HepG2 (cell line): ENCODE measurements around the gene ANXA3. TPM values are rescaled to one million over a fixed set of nuclear protein-coding genes. Genes with fewer than 3 reads are reported as not detected.

Experiments
- ATAC-seq: fragments of 200-7000 bp; cut with Tn5 transposase; 3 replicates; pipeline ENCODE4 v1.9.1; 2020; ENCODE audit warnings: mild to moderate bottlenecking, moderate library complexity
- BruUV-seq: library from RNA; stranded (reverse); fragments of 400-500 nt; replicated peaks from 2 replicates; lab custom pipeline; 2021; lab: Mats Ljungman, UMichigan
- CTCF ChIA-PET: fragments of 300-600 bp; formaldehyde crosslinking; extraction: SDS; loops from one replicate; lab custom pipeline; 2021; ENCODE audit warnings: low total read pairs, inconsistent platforms, low intra/inter-chr PET ratio; lab: Yijun Ruan, JAX
- POLR2A ChIA-PET: fragments of 350-600 bp; sonication (Branson Sonifier 250); formaldehyde crosslinking; loops from one replicate; lab custom pipeline; 2020; ENCODE audit warnings: antibody characterized with exemption, inconsistent platforms; lab: Yijun Ruan, JAX
- DNase-seq: peaks from one replicate; pipeline ENCODE4 v3.0.0-alpha.2; 2015; ENCODE audit warnings: low spot score
- FAIRE-seq: peaks from 3 replicates; lab custom pipeline; 2011; peaks lifted over from hg19 to GRCh38; lab: Jason Lieb, UNC
- H2AFZ ChIP-seq: one replicate; pipeline ENCODE4 v1.6.1; 2011; ENCODE audit warnings: low read length, inconsistent platforms
- H3K27ac ChIP-seq: fragments of 300-600 bp; 3 replicates; pipeline ENCODE4 v1.8.0; 2011; ENCODE audit warnings: mixed run types, mild to moderate bottlenecking, mixed read lengths, low read length, inconsistent platforms; ENCODE audit not compliant: insufficient read depth; ENCODE audit errors: extremely low read length
- H3K27me3 ChIP-seq, 2 experiments: fragments of 200-600 bp in 1 of 2; 2 replicates in 1 of 2; 3 replicates in 1 of 2; pipeline versions ENCODE4 v1.6.0 to v1.8.0; 2011; ENCODE audit warnings: low read length in 2 of 2, mild to moderate bottlenecking in 2 of 2, moderate library complexity in 2 of 2, inconsistent platforms in 1 of 2; ENCODE audit not compliant: insufficient read depth in 2 of 2, control insufficient read depth in 1 of 2
- H3K36me3 ChIP-seq, 2 experiments: fragments of 200-600 bp in 1 of 2; replicated peaks in 1 of 2; 2 replicates in 1 of 2; 3 replicates in 1 of 2; pipeline versions ENCODE4 v1.5.1 to v1.8.0; 2011; ENCODE audit warnings: low read length in 2 of 2, inconsistent platforms in 1 of 2; ENCODE audit not compliant: insufficient read depth in 2 of 2, control insufficient read depth in 1 of 2
- H3K4me1 ChIP-seq: 2 replicates; pipeline ENCODE4 v1.5.1; 2012; ENCODE audit warnings: low read length, inconsistent platforms; ENCODE audit not compliant: insufficient read depth
- H3K4me2 ChIP-seq: 2 replicates; pipeline ENCODE4 v1.6.0; 2011; ENCODE audit warnings: low read depth, low read length, inconsistent platforms
- H3K4me3 ChIP-seq, 3 experiments: fragments of 200-600 bp in 1 of 3; sonication (generic), shearing (Covaris generic) in 1 of 3; replicated peaks in 1 of 3; 2 replicates each; pipeline ENCODE4 v1.5.1; 2011 to 2016; ENCODE audit warnings: low read length in 3 of 3, inconsistent platforms in 2 of 3, low read depth in 2 of 3, mild to moderate bottlenecking in 2 of 3, control low read depth in 1 of 3, mixed read lengths in 1 of 3; ENCODE audit not compliant: insufficient read depth in 1 of 3
- H3K79me2 ChIP-seq: one replicate; pipeline ENCODE4 v1.6.1; 2011; ENCODE audit warnings: low read length, inconsistent platforms; ENCODE audit not compliant: insufficient read depth
- H3K9ac ChIP-seq: 2 replicates; pipeline ENCODE4 v1.6.0; 2011; ENCODE audit warnings: mild to moderate bottlenecking, low read depth, low read length, inconsistent platforms; ENCODE audit not compliant: insufficient read depth
- H3K9me3 ChIP-seq: 2 replicates; pipeline ENCODE4 v1.5.1; 2012; ENCODE audit warnings: mild to moderate bottlenecking, low read length
- H4K20me1 ChIP-seq: 2 replicates; pipeline ENCODE4 v1.6.0; 2011; ENCODE audit warnings: inconsistent platforms, mild to moderate bottlenecking, low read length, moderate library complexity; ENCODE audit not compliant: insufficient read depth
- ATF5 ChIP-seq: sonication (generic); formaldehyde crosslinking; IDR thresholded peaks from 2 replicates; pipeline ENCODE4 v1.4.0; 2020; ENCODE audit warnings: mild to moderate bottlenecking, low read depth, missing genetic modification reagents
- EEA1 ChIP-seq: sonication (generic); formaldehyde crosslinking; IDR thresholded peaks from 2 replicates; pipeline ENCODE4 v1.5.1; 2020; ENCODE audit warnings: mild to moderate bottlenecking, missing genetic modification reagents, borderline replicate concordance
- FOXC1 ChIP-seq: sonication (generic); formaldehyde crosslinking; IDR thresholded peaks from 2 replicates; pipeline ENCODE4 v1.8.0; 2022; ENCODE audit warnings: mild to moderate bottlenecking, missing genetic modification reagents, borderline replicate concordance
- FOXO4 ChIP-seq: sonication (generic); formaldehyde crosslinking; conservative IDR thresholded peaks from 2 replicates; pipeline ENCODE4 v1.8.1; 2023; ENCODE audit warnings: missing genetic modification reagents
- GPBP1L1 ChIP-seq: sonication (generic); formaldehyde crosslinking; IDR thresholded peaks from 2 replicates; pipeline ENCODE4 v1.5.0; 2020; ENCODE audit warnings: mild to moderate bottlenecking, missing genetic modification reagents
- HNRNPH1 ChIP-seq: fragments of 200-400 bp; formaldehyde crosslinking; optimal IDR thresholded peaks from 2 replicates; pipeline ENCODE3; 2017; ENCODE audit warnings: mild to moderate bottlenecking, low read depth, low read length
- MXD3 ChIP-seq: IDR thresholded peaks from 2 replicates; pipeline ENCODE4 v1.6.1; 2016; ENCODE audit warnings: mild to moderate bottlenecking, missing biosample characterization, missing genetic modification reagents
- PBX2 ChIP-seq: IDR thresholded peaks from 2 replicates; pipeline ENCODE4 v1.6.1; 2016; ENCODE audit warnings: control low read depth
- SKI ChIP-seq: fragments of 450-650 bp; IDR thresholded peaks from one replicate; pipeline ENCODE4 v1.6.1; 2018; ENCODE audit warnings: mild to moderate bottlenecking; ENCODE audit not compliant: partially characterized antibody
- ZBTB42 ChIP-seq: sonication (generic); formaldehyde crosslinking; IDR thresholded peaks from 2 replicates; pipeline ENCODE4 v1.5.0; 2020; ENCODE audit warnings: mild to moderate bottlenecking, missing genetic modification reagents
- ZFP1 ChIP-seq: IDR thresholded peaks from 2 replicates; pipeline ENCODE4 v1.6.1; 2016
- ZNF550 ChIP-seq: sonication (generic); formaldehyde crosslinking; IDR thresholded peaks from 2 replicates; pipeline ENCODE4 v1.4.0; 2020; ENCODE audit warnings: mild to moderate bottlenecking, missing genetic modification reagents, borderline replicate concordance
- ZNF761 ChIP-seq: sonication (generic); formaldehyde crosslinking; conservative IDR thresholded peaks from 2 replicates; pipeline ENCODE4 v1.4.0; 2020; ENCODE audit warnings: mild to moderate bottlenecking, missing genetic modification reagents
- WGBS: methylation state at CpG from one replicate; pipeline ENCODE4 v1.1.6; 2017; ENCODE audit warnings: low lambda C conversion rate; 5-methylcytosine and 5-hydroxymethylcytosine counted together
- in situ Hi-C: cut with HindIII; loops from 2 replicates; pipeline ENCODE4 v1.10.0; 2017; ENCODE audit warnings: low pct_unique_long_range_greater_than_20kb; ENCODE audit not compliant: extremely low pct_ligation_motif_present
- intact Hi-C: fragments of 100-400 bp; cut with micrococcal nuclease; formaldehyde crosslinking; loops from one replicate; pipeline ENCODE4 v1.10.0; 2022; ENCODE audit not compliant: unreplicated experiment
- polyA plus RNA-seq, 8 experiments: library from polyadenylated mRNA; depleted of rRNA in 3 of 8; stranded (reverse) in 7 of 8; unstranded in 1 of 8; fragments of >200 nt; fragmentation: Illumina TruSeq in 4 of 8; extraction: Trizol in 4 of 8; gene quantifications; 2 replicates each; pipeline versions ENCODE4 v1.2.1 to v1.2.3, GENCODE V29; 2011 to 2016; ENCODE audit warnings: low read depth in 4 of 8, missing spikeins in 1 of 8, mixed read lengths in 1 of 8; ENCODE audit not compliant: insufficient read depth in 1 of 8
- total RNA-seq, 5 experiments: library from RNA; depleted of rRNA; stranded (reverse); fragments of >200 nt; fragmentation: Illumina TruSeq; extraction: Trizol; gene quantifications; 2 replicates each; pipeline ENCODE4 v1.2.3, GENCODE V29; 2016; ENCODE audit warnings: low read depth in 1 of 5

The ANXA3 gene
- total and polyA plus RNA-seq, 2 of the 13 experiments (the other 11 are each of a cell fraction or from before 2014, with no cell fraction given) = 6.5 to 6.9 TPM

GRCh38 chr4:78606035-78606434 lies 54.5 kb downstream of the ANXA3 start:
- FAIRE-seq = no peak
- no TSS peak for BruUV-seq
- Histone ChIP-seq H3K9ac (no peak overlapping the region), H3K36me3 (no peaks in the 10 kb centered on the region), H3K4me3 (no peak overlapping the region), H3K4me1 (no peaks in the 10 kb centered on the region), H3K9me3 (no peaks in the 10 kb centered on the region), H3K27ac (no peak overlapping the region), H3K4me2 (no peak overlapping the region), H3K27me3 (no peaks in the 10 kb centered on the region), H2AFZ (no peak overlapping the region), H4K20me1 (no peaks in the 10 kb centered on the region), H3K79me2 (no peaks in the 10 kb centered on the region)
- CTCF ChIA-PET = no interaction called here
- POLR2A ChIA-PET = no interaction called here
- in situ Hi-C loops (no loop called here), intact Hi-C loops (no loop called here)
- TF ChIP-seq FOXC1 (CRISPR knock-in tag) (no peak), ZNF550 (CRISPR knock-in tag) (no peak), MXD3 (CRISPR knock-in tag) (no peak), EEA1 (CRISPR knock-in tag) (no peak), ZNF761 (no peak), ZFP1 (no peak), GPBP1L1 (CRISPR knock-in tag) (no peak), ATF5 (CRISPR knock-in tag) (no peak), ZBTB42 (no peak), HNRNPH1 (no peak), PBX2 (CRISPR knock-in tag) (no peak), SKI (no peak), FOXO4 (no peak)
- 93% methylated on average over 2 of the region's 3 CpGs for WGBS
- ATAC-seq = peak; percentile 68
- no peak for DNase-seq
